SW 1271 (cell line): Measurements from ENCODE around the gene MRPL23.
"Not testable (repeated sequence)": the region's sequence is repeated elsewhere in the genome, so short reads cannot be mapped to it uniquely, and the experiment has no call there.

Source experiments
- DNase-seq, 2 experiments: peaks; one replicate each; lab custom pipeline; 2025; lab: John Stamatoyannopoulos, UW

The MRPL23 gene

GRCh38 chr11:1933416-1934334 is 13.5 kb upstream of the MRPL23 start:
- DNase-seq, result no peak

GRCh38 chr11:1934335-1935155 is 12.6 kb upstream of the MRPL23 start:
- no peak for DNase-seq

GRCh38 chr11:1935156-1936071 is 11.7 kb upstream of the MRPL23 start:
- no peak for DNase-seq

- DNase-seq, result no peak
Measured at GRCh38 chr11:1936072-1936780, 10.9 kb upstream of the MRPL23 start.

GRCh38 chr11:1936781-1937615 is 10.1 kb upstream of the MRPL23 start:
- DNase-seq, result no peak

GRCh38 chr11:1937616-1938342 is 9.4 kb upstream of the MRPL23 start:
- DNase-seq, result no peak

- DNase-seq, result no peak
Measured at GRCh38 chr11:1938343-1939005, 8.7 kb upstream of the MRPL23 start.

GRCh38 chr11:1939006-1939625 is 8.0 kb upstream of the MRPL23 start:
- DNase-seq, result no peak

- DNase-seq, result not testable (repeated sequence)
Measured at GRCh38 chr11:1939788-1940187, 7.3 kb upstream of the MRPL23 start.

GRCh38 chr11:1942558-1943260 is 4.4 kb upstream of the MRPL23 start:
- no peak for DNase-seq

- DNase-seq, result no peak
Measured at GRCh38 chr11:1943576-1943975, 3.6 kb upstream of the MRPL23 start.

GRCh38 chr11:1943977-1944376 is 3.2 kb upstream of the MRPL23 start:
- DNase-seq, result no peak

- no peak for DNase-seq
Measured at GRCh38 chr11:1947592-1948237, 583 bp downstream of the MRPL23 start.

- DNase-seq, result no peak
Measured at GRCh38 chr11:1948389-1948788, 1.3 kb downstream of the MRPL23 start.

- no peak for DNase-seq
Measured at GRCh38 chr11:1949302-1949701, 2.2 kb downstream of the MRPL23 start.

GRCh38 chr11:1949922-1950321 is 2.8 kb downstream of the MRPL23 start:
- DNase-seq, result no peak

GRCh38 chr11:1952806-1953482 is 5.8 kb downstream of the MRPL23 start:
- no peak for DNase-seq
